OCI-M1 (cell line): ENCODE measurements around the gene TMEM203.
"Not testable (repeated sequence)": the region's sequence is repeated elsewhere in the genome, so short reads cannot be mapped to it uniquely, and the experiment has no call there.

Experiments
- DNase-seq: peaks from one replicate; lab custom pipeline; 2025; lab: John Stamatoyannopoulos, UW

Gene TMEM203

DNA sequence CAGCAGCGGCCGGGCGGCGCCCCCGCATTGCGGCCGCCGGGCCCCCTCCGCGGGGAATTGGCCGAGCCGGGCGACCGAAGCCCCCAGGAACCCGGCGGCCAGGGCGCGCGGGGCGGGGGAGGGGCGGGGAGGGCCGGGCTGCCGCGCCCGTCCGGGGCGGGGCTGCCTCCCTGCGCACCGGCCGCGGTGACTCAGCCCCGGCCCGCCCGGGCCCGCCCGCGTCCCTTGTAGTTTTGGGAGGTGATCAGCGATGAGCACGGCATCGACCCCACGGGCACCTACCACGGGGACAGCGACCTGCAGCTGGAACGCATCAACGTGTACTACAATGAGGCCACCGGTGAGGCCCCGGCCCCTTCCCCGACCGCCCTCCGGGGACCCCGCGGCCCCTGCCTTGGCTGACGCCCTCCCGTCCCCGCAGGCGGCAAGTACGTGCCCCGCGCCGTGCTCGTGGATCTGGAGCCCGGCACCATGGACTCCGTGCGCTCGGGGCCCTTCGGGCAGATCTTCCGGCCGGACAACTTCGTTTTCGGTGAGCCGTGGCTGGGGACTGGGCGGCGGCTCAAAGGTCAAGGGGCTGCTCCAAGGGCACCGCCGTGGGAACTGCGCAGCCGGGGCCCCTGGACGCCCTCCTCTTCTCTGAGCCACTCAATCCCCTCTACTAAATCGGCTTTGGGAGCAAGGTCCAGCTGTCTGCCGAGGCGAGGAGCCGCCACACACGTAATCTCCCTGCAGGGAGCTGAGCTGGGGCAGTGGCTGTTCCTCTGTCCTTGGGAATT, 36.2 kb upstream of the TMEM203 start:
- DNase-seq: peak; percentile 59

DNA sequence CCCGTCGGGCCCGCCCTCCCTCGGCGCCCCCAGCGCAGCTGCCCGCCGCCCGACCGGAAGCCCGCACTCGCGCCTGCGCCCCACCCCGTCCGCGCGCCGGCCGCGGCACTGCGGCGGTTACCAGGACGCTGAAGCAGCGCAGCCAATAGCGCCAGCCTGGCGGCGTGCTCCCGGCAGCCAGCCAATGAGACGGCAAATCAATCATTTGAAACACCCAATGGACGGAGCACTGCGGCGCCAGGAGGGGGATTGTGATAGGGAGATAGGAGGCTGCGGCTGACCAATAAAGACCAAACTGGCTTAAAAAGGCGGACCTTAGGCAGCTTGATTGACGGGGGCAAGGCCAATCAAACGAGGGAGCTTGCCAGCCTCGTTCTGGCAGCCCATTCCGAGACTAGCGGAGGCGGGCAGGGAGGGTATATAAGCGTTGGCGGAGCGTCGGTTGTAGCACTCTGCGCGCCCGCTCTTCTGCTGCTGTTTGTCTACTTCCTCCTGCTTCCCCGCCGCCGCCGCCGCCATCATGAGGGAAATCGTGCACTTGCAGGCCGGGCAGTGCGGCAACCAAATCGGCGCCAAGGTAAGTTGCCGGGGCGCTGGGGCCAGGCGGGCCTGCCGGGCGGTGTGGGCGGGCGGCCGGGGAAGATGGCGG, 35.5 kb upstream of the TMEM203 start, which contains the start of gene TUBB4B:
TUBB4B (plus strand) TSS at position 447 of the 649 bp plus-strand sequence; CDS start at position 521, 74 bp downstream.
- peak; percentile 99 for DNase-seq

DNA sequence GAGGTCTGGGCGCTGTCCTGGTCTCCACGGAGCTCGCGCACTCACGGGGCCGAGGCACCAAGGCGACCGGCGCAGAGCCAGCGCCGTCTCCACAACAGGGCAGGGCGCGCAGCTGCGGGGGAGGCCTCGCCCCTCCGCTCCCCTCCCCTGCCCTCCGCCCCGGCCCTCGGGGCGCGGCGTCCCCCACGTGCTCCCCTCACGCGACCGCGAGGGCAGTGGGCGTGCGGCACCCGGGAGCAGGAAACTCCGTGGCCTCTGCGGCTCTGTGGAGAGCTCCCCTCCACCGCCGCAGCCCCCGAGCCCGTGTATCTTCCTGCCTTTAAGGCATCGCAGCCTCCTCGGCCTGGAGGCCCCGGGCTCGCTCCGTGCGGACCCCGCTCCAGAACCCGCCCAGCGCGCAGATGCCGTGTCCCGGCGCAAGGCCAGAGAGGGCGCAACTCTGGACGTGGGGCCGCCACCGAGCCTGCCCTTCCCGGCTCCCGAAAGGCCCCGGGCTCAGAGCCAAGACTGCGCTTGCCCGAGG, 34.9 kb upstream of the TMEM203 start:
- DNase-seq: peak; percentile 87

DNA sequence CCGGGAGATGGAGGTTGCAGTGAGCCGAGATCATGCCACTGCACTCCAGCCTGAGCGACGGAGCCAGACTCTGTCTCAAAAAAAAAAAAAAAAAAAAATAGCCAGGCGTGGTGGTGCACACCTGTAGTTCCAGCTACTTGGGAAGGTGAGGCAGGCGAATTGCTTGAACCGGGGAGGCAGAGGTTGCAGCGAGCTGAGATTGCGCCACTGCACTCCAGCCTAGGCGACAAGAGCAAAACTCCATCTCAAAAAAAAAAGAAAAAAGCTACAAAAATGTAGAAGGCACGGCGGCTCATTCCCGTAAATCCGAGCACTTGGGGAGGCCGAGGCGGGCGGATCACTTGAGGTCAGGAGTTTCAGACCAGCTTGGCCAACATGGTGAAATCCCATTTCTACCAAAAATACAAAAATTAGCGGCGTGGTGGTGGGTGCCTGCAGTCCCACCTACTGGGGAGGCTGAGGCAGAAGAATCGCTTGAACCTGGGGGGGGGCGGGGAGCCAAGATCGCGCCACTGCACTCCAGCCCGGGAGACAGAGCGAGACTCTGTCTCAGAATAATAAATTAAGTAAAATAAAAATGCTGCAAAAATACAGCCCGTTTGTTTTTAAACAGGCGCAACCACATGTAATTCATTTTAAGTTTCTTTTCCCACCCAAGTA, 34.2 kb upstream of the TMEM203 start:
- not testable (repeated sequence) for DNase-seq

DNA sequence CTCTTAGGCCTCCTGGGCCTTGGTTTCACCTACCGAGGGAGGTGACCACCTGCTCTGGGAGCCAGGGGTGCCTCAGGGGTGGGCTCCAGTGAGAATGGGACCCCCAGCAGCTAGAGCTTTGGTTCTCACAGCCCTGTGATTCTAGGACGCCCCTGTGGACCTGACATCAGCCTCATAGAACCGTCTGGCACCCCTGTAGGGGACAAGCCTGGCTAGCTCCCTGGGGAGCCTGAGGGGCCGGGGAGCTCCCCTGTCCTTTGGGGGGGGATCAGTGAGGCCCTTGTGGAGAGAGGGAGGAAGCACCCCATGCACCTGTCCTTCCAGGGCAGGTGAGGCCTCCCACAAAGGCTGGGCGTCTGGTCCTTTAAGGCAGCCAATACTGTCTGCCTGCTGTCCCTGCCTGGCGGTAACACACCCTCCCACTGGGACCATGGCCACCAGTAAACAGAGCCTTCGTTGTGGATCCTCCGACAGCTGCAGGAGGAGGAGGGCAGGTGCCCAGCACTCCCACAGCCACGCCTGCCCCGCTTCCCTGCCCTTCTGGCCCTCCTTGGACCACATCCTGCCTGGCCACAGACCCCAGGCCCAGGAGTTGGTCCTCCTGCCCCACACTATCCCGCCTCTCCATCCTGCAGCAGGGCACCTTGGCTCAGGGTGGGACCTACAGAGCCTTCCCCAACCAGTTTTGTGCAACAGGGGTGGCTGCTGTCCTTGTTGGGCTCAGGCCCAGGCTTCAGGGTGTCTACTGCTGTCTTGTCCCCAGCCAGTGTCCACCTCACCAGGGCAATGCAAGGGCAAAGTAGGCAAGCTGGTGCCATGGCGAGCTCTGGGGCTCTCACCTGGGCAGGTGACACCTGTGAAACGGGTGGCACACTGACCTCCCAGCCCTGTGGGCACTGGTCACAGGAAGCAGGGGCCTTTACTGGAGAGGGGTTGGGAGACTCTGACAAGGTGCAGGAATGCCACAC, 32.6 kb upstream of the TMEM203 start:
- no peak for DNase-seq

DNA sequence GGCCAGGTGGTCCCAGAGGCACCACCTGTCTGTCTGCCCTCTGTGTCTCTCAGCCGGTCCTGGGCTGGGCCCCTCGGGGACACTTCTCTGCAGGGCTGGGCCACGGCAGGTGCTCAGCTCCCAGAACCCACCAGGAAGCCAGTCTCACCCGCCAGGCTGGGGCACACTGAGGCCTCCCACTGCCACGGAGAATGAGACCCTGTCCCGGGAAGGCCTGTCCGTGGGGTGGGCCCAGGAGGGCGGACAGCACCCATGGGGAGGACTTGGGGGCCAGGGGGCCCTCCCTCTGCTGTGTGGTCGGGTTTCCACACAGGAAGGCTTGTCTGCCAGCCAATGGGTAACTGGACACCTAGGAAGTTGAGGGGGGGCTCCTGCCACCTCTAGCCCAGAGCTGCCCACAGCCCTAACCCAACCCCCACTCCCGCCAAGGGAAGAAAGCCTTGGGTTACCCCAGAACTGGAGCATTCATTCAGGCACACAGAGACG, 31.5 kb upstream of the TMEM203 start:
- DNase-seq: no peak

DNA sequence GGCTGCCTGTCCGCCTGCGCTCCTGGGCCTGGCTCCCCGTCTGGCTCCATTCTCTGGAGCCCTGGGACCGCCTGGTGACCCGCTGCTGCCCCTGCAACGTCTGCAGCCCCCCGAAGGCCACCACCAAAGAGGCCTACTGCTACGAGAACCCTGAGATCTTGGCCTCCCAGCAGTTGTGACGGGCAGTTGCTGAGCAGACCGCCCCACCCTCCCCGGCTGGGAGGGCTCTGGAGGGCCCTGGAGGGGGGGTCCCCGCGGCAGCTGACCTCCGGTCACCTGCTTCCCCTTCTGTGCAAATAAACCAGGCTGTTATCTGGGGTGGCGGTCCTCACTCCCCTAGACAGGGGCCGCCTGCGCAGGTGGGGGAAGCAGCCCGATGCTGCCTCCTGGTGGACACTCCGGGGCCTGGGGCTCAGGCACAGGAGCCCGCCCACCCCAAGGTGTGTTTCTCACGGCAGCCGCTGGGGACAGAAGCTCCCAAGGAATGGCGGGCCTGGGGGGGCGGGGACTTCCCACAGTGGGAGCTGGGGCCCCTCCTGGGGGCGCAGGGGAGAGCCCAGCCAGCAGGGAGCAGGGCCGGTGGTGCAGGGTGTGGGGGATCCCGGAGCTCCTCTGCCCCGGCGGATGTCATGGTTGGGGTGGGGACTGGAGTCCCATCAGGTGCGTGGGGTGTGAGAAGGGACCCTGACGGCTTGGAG, 30.9 kb upstream of the TMEM203 start:
- peak; percentile 92 for DNase-seq

DNA sequence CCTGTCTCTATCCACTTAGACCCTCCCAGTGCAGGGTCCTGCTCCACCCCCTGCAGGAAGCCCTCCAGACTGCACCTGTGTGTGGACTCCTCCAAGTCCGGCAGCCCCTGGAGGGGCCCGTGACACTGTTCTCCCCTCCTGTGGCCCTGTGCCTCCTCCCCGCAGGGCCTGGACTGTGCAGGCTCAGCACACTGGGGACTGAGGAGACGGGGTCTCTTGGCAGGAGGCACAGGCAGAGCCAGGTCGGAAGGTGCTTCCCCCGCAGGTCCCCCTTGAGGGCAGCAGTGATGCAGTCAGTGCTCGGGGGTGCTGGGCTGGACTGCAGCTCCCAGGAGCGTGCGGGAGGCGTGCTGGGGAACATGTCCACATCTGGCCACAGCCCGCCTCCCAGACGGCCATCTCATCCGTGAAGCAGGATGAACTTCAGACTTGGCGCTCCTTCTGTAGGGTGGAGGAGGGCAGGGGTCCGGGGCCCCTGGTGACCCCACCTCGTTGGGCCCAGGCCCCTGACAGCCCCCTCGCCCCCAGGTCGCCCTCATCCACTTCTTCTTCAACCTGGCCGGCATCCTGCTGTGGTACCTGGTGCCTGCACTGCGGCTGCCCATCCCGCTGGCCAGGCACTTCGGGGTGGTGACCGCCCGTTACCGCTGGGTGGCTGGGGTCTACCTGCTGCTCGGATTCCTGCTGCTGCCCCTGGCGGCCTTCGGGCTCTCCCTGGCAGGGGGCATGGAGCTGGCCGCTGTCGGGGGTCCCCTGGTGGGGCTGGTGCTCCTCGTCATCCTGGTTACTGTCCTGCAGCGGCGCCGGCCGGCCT, 30.2 kb upstream of the TMEM203 start:
- no peak for DNase-seq

DNA sequence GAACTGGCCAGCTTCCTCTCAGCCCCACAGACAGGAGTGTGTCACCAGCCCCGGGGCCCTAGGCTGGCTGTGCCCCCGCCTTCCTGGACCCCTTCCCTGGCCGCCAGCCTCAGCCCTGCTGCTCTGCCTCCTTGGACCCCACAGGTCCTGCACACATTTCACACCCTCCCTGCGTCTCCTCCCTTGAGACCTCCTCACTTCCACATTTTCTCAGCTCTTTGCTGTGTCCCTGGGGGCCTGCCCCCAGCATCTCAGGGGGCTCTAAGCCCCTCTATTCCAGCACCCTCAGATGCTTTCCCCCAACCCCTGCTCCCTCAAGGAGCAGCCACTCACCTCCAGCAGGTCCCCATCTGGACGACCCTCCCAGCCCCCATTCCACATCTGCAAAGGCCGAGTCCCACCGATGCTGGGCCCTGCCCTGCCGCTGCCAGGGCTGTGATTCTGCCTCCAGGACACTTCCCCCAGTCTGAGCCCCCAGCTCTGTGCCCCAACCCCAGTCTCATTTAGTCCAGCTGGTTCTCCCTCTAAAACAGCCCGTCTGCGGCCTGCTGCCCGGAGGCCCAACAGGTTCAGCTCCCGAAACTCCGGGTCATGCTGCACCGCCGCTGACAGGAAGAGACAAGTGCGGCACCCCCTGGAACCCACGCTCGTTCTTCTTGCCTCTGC, 29.4 kb upstream of the TMEM203 start:
- DNase-seq: no peak

DNA sequence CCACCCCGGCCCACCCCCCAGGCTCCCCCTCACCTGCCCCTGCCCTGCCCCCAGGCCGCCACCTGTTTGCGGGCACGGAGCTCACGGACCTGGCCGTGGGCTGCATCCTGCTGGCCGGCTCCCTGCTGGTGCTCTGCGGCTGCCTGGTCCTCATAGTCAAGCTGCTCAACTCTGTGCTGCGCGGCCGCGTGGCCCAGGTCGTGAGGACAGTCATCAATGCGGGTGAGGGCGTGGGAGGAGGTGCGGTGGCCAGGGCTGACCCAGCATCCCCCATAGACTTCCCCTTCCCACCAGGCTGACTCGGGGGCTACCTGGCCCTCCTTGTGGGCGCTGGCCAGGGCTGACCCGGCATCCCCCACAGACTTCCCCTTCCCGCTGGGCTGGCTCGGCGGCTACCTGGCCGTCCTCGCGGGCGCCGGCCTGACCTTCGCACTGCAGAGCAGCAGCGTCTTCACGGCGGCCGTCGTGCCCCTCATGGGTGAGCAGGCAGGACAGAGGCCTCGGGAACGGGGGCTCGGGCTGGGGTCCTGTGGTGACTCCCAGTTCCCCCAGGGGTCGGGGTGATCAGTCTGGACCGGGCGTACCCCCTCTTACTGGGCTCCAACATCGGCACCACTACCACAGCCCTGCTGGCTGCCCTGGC, 28.7 kb upstream of the TMEM203 start:
- DNase-seq: no peak

DNA sequence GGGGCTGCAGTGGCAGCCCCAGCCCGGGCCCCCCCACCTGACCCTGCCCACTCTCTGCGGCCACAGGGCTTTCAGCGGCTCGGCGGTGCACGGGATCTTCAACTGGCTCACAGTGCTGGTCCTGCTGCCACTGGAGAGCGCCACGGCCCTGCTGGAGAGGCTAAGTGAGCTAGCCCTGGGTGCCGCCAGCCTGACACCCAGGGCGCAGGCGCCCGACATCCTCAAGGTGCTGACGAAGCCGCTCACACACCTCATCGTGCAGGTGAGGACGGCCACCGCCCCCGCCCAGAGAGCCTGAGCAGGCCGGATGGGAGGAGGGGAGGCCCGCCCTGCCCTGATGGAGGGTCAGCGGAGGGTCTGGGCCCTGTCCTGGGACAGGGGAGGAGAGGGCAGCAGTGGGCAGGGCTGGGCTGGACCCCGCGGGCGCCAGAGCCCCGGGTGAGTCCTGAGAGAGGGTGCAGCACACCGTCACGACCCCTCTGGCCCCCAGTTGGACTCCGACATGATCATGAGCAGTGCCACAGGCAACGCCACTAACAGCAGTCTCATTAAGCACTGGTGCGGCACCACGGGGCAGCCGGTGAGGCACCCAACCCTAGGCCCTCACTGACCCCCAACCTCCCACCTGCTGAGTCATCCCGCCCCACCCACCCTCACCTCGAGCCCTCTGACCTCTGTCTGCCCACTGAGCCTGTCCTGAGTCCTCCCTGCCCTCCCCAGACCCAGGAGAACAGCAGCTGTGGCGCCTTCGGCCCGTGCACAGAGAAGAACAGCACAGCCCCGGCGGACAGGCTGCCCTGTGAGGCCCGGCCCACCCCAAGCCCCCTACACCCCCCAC, 27.9 kb upstream of the TMEM203 start:
- DNase-seq: no peak

DNA sequence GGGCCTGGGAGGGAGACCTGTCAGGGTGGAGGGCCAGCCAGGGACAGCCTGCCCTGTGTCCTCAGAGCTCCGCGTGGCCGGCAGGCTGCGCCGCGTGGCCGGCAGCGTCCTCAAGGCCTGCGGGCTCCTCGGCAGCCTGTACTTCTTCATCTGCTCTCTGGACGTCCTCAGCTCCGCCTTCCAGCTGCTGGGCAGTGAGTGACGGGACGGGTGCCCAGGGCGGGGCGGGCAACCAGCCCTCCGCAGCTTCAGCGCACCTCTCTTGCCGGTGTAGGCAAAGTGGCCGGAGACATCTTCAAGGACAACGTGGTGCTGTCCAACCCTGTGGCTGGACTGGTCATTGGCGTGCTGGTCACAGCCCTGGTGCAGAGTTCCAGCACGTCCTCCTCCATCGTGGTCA, 27.1 kb upstream of the TMEM203 start:
- no peak for DNase-seq

DNA sequence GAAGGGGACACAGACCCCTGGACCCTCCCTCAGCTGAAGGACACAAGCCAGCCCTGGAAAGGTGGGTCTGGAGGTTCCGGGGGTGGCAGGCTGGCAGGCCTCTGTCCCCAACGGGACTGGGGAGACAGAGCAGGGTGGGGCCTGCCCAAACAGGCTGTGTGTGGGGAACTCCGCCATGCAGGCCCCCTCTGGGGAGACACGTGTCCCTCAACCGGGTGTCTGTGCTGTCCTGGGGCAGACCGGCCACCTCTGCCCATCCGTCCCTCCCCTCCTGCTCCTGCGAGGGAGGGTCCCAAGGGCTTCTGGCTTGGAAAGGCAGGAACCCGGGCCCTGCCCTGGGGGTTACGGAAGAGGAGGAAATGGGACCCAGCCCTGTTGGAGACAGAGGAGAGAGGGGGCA, 26.7 kb upstream of the TMEM203 start:
- no peak for DNase-seq

DNA sequence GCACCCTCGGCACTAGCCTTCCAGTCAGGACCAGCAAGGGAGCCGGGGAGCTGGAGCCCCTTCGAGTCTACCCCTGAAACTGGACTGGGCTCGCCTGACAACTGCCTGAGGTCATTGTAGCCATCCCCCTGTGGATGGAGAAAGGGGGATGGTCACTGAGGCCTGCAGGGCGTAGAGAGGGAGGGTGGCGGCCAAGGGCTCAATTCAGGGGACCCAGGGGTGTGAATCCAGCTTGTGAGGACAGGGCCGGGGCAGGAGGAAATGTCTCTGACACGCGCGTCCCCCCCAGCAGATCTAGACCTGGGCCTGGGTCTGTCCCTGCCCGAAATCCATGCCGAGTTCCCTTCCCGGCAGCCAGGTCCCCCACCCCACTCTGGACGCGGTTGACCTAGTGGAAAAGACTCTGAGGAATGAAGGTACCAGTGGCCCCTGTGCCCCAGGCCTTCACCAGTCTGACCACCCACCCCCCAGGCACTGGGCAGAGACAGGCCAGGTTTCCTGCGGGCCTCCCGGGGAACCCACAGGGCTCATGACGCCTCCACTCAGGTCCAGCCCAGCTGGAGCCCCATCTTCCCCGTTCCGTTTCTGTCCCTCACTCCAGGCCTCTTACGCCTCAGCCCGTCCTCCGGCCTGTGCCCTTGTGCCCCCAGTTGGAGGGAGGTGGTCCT, 26.1 kb upstream of the TMEM203 start:
- DNase-seq: no peak

DNA sequence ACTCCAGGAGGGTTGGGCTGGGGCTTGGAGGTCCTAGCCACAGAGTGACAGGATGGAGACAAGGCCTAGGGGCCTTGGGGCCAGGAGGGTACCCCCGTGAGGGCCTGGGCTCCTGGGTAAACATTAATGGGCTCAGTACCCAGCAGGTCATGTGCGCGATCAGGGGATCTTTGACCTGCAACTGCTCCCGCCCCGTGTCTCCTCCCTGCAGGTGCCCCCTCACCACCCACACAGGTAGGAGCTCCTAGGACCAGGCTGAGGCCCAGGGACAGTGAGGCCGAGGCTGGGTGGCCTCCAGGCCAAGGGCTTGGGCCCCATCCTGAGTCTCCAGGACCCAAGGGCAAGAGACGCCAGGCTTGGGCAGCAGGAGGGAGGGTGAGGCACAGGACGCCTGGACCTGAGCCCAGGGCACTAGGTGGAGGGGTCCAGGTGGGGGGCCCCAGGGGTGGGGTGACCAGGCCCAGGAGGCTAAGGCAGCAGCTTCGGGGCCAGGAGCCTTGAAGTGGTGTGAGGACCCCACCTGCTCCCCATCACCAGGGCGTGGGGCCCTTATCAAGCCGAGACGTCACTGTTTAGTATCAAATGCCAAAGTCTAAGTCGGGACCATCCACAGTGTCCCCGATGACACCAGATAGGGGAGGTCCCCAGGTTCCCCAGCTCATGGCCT, 25.4 kb upstream of the TMEM203 start, which contains the start of gene SLC34A3:
SLC34A3 (plus strand) TSS at position 197 of the 667 bp plus-strand sequence. CDS start 802 bp downstream, outside the sequence.
- DNase-seq: no peak

DNA sequence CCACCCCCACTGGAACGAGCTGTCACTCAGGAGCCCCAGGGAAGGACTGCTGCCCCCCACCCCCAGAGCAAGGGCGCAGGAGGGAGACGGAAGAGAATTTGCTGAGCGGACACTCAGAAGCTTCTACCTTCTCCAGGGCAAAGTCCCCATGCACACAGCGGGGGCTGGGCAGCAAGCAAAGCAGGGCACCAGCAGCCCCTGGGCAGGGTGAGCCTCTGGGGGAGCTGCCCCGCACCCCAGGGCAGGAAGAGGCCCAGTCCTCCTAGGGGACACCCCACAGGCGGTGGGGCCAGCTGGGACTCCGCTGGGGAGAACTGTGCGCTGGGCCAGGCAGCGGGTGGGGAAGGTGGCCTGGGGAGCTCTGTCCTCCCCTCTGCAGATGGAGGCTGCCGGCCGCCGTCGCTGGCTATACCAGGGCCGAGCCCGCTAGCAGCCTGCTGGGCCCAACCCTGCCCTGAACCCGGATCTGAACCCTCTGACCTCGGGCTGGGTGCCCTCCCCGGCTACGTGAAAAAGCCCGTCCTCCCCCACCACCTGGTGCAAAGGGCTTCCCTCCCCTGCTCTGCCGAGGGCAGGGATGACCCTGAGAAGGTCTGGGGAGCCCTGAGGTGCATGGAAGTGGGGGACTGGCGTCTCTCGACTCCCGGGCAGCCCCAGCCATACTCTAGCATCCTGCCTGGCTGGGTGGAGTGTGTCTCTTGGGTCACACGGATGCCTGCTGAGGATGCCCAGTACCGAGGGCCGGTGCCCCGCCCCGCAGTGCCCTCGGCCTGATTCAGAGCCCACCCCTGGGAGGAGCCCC, 24.7 kb upstream of the TMEM203 start:
- no peak for DNase-seq
